HepG2 (cell line): ENCODE measurements around the gene MYO1B. TPM values are rescaled to one million over a fixed set of nuclear protein-coding genes. Genes with fewer than 3 reads are reported as not detected.

Experiments used
- CAMTA2 ChIP-seq: sonication (generic); formaldehyde crosslinking; IDR thresholded peaks from 2 replicates; pipeline ENCODE4 v1.4.0; 2020; ENCODE audit warnings: mild to moderate bottlenecking, missing genetic modification reagents, borderline replicate concordance
- CCAR2 ChIP-seq: fragments of 200-400 bp; formaldehyde crosslinking; optimal IDR thresholded peaks from 2 replicates; pipeline ENCODE3; 2018; ENCODE audit warnings: low read depth, mild to moderate bottlenecking, low read length, moderate library complexity
- CENPX ChIP-seq: sonication (generic); formaldehyde crosslinking; IDR thresholded peaks from 2 replicates; pipeline ENCODE4 v1.9.0; 2021; ENCODE audit warnings: mild to moderate bottlenecking, missing genetic modification reagents, moderate library complexity
- FOSL1 ChIP-seq: sonication (generic); formaldehyde crosslinking; IDR thresholded peaks from 2 replicates; pipeline ENCODE4 v1.9.0; 2021; ENCODE audit warnings: missing genetic modification reagents, borderline replicate concordance
- HCFC1 ChIP-seq: fragments of 150-350 bp; IDR thresholded peaks from 2 replicates; pipeline ENCODE4 v1.6.1; 2014; ENCODE audit warnings: low read depth, low read length
- MTF1 ChIP-seq: sonication (generic); formaldehyde crosslinking; IDR thresholded peaks from 2 replicates; pipeline ENCODE4 v1.5.0; 2020; ENCODE audit warnings: missing genetic modification reagents
- SMAD3 ChIP-seq: sonication (generic); formaldehyde crosslinking; IDR thresholded peaks from 2 replicates; pipeline ENCODE4 v1.4.0; 2020; ENCODE audit warnings: missing genetic modification reagents
- STAG1 ChIP-seq: sonication (generic); formaldehyde crosslinking; IDR thresholded peaks from 2 replicates; pipeline ENCODE4 v1.4.0; 2020; ENCODE audit warnings: missing genetic modification reagents
- THAP7 ChIP-seq: sonication (generic); formaldehyde crosslinking; IDR thresholded peaks from 2 replicates; pipeline ENCODE4 v1.8.1; 2023; ENCODE audit warnings: mild to moderate bottlenecking, missing genetic modification reagents
- U2AF2 ChIP-seq: fragments of 200-400 bp; formaldehyde crosslinking; IDR thresholded peaks from 2 replicates; pipeline ENCODE4 v1.6.1; 2017; ENCODE audit warnings: low read depth, mild to moderate bottlenecking, low read length
- ZBTB37 ChIP-seq: sonication (generic); formaldehyde crosslinking; IDR thresholded peaks from 2 replicates; pipeline ENCODE4 v1.4.0; 2020; ENCODE audit warnings: mild to moderate bottlenecking, missing genetic modification reagents
- ZNF317 ChIP-seq: sonication (generic); formaldehyde crosslinking; IDR thresholded peaks from 2 replicates; pipeline ENCODE4 v1.5.0; 2020; ENCODE audit warnings: mild to moderate bottlenecking, missing genetic modification reagents
- ZNF44 ChIP-seq: sonication (generic); formaldehyde crosslinking; IDR thresholded peaks from 2 replicates; pipeline ENCODE4 v1.5.1; 2020; ENCODE audit warnings: mild to moderate bottlenecking, missing genetic modification reagents
- ZNF484 ChIP-seq: sonication (generic); formaldehyde crosslinking; IDR thresholded peaks from 2 replicates; pipeline ENCODE4 v1.5.1; 2020; ENCODE audit warnings: mild to moderate bottlenecking, low read depth, missing genetic modification reagents, borderline replicate concordance
- ZNF687 ChIP-seq: sonication (generic); formaldehyde crosslinking; IDR thresholded peaks from 2 replicates; pipeline ENCODE4 v1.5.1; 2020; ENCODE audit warnings: mild to moderate bottlenecking, missing genetic modification reagents, moderate library complexity
- ZNF704 ChIP-seq: sonication (generic); formaldehyde crosslinking; IDR thresholded peaks from 2 replicates; pipeline ENCODE4 v1.8.1; 2023; ENCODE audit warnings: mild to moderate bottlenecking, inconsistent platforms, moderate library complexity, missing genetic modification reagents, borderline replicate concordance
- ZNF800 ChIP-seq: sonication (generic); formaldehyde crosslinking; IDR thresholded peaks from 2 replicates; pipeline ENCODE4 v1.4.0; 2020; ENCODE audit warnings: missing genetic modification reagents
- polyA plus RNA-seq, 8 experiments: library from polyadenylated mRNA; depleted of rRNA in 3 of 8; stranded (reverse) in 7 of 8; unstranded in 1 of 8; fragments of >200 nt; fragmentation: Illumina TruSeq in 4 of 8; extraction: Trizol in 4 of 8; gene quantifications; 2 replicates each; pipeline versions ENCODE4 v1.2.1 to v1.2.3, GENCODE V29; 2011 to 2016; ENCODE audit warnings: low read depth in 4 of 8, missing spikeins in 1 of 8, mixed read lengths in 1 of 8; ENCODE audit not compliant: insufficient read depth in 1 of 8
- total RNA-seq, 5 experiments: library from RNA; depleted of rRNA; stranded (reverse); fragments of >200 nt; fragmentation: Illumina TruSeq; extraction: Trizol; gene quantifications; 2 replicates each; pipeline ENCODE4 v1.2.3, GENCODE V29; 2016; ENCODE audit warnings: low read depth in 1 of 5
- TF ChIP-seq, protein P1 (sequence below): sonication (generic); formaldehyde crosslinking; IDR thresholded peaks from 2 replicates; pipeline ENCODE4 v1.8.0; 2022; ENCODE audit warnings: mild to moderate bottlenecking, missing genetic modification reagents

Gene MYO1B
- total and polyA plus RNA-seq, 2 of the 13 experiments (the other 11 are each of a cell fraction or from before 2014, with no cell fraction given), result 36.9 to 89.8 TPM

DNA sequence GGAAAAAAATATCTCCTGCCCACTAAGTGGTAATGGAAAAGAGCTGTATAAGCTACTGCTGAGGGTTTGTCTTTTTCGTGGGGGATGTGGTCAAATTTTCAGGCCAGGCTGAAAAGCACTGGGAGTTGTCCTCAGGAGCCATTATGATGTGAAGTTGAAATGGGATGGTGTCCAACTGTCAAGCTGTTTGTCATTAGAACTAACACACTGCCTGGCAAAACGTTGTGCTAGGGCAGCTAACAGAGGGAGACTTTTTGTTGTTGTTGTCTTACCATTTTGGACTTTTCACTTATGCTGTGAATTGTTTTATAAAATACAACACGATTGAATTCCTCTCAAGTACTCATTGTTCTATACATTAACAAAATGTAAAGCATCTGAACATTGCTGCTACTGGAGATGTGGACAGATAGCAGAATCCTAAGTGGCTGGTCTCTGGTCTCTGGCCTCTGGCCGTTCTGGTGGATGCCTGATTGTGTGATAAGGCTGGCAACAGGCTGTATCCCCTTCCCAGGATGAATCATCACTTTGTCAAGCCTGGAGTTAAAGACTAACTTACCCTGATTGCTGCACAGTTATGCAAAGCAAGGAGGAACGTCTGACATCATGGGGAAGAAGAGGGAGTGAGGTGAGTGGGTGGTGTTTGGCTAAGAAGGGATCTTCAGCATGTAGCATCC is 2.3 kb downstream of the MYO1B start (continued):
- TF ChIP-seq ZNF800 (CRISPR knock-in tag) (peak; percentile 79; the same call in 1 of the 2 replicates), U2AF2 (no peak), ZBTB37 (0 out of 2 replicates have a peak, but pooled peaks have one; percentile 27), ZNF484 (CRISPR knock-in tag) (no peak), HCFC1 (no peak), ZNF687 (no peak), FOSL1 (CRISPR knock-in tag) (peak; percentile 90), ZNF317 (CRISPR knock-in tag) (peak; percentile 84; the same call in 1 of the 2 replicates), SMAD3 (CRISPR knock-in tag) (0 out of 2 replicates have a peak, but pooled peaks have one; percentile 62), ZNF44 (CRISPR knock-in tag) (no peak), CENPX (CRISPR knock-in tag) (no peak), THAP7 (no peak), MTF1 (CRISPR knock-in tag) (no peak), CCAR2 (no peak), CAMTA2 (no peak; the same call in 1 of the 2 replicates), ZNF704 (CRISPR knock-in tag) (no peak), STAG1 (CRISPR knock-in tag) (no peak)
- TF ChIP-seq, protein P1, sequence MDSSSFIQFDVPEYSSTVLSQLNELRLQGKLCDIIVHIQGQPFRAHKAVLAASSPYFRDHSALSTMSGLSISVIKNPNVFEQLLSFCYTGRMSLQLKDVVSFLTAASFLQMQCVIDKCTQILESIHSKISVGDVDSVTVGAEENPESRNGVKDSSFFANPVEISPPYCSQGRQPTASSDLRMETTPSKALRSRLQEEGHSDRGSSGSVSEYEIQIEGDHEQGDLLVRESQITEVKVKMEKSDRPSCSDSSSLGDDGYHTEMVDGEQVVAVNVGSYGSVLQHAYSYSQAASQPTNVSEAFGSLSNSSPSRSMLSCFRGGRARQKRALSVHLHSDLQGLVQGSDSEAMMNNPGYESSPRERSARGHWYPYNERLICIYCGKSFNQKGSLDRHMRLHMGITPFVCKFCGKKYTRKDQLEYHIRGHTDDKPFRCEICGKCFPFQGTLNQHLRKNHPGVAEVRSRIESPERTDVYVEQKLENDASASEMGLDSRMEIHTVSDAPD (CRISPR knock-in tag), result peak; percentile 89; the same call in 1 of the 2 replicates
